Caco-2 (cell line): ENCODE measurements around the gene FOXL3. TPM values are rescaled to one million over a fixed set of nuclear protein-coding genes. Genes with fewer than 3 reads are reported as not detected.

ENCODE experiments used
- BruUV-seq: library from RNA; stranded (reverse); fragments of 400-500 nt; replicated peaks from 2 replicates; lab custom pipeline; 2021; lab: Mats Ljungman, UMichigan
- CTCF ChIA-PET: fragments of 300-600 bp; sonication (Branson Sonifier 250); formaldehyde crosslinking; loops from one replicate; lab custom pipeline; 2022; ENCODE audit warnings: antibody characterized with exemption; lab: Charles Lee
- POLR2A ChIA-PET: fragments of 300-600 bp; sonication (Branson Sonifier 250); formaldehyde crosslinking; loops from one replicate; lab custom pipeline; 2022; ENCODE audit warnings: antibody characterized with exemption; lab: Charles Lee
- DNase-seq, 2 experiments: peaks; one replicate each; pipeline versions ENCODE4 v3.0.0 to v3.0.0-alpha.2; 2020 to 2022
- H3K27me3 ChIP-seq: replicated peaks from 2 replicates; pipeline ENCODE4 v1.6.0; 2011; ENCODE audit warnings: low read length; ENCODE audit not compliant: control insufficient read depth, insufficient read depth
- H3K36me3 ChIP-seq: 2 replicates; pipeline ENCODE4 v1.5.1; 2011; ENCODE audit warnings: low read length; ENCODE audit not compliant: control insufficient read depth, insufficient read depth
- H3K4me1 ChIP-seq: fragments of 250-450 bp; sonication (Bioruptor Pico); 2 replicates; pipeline ENCODE4 v1.5.1; 2020; ENCODE audit warnings: mild to moderate bottlenecking
- H3K4me3 ChIP-seq: 2 replicates; pipeline ENCODE4 v1.5.1; 2011; ENCODE audit warnings: low read depth, mild to moderate bottlenecking, control low read depth, low read length
- H3K9me3 ChIP-seq: fragments of 250-450 bp; sonication (Bioruptor Pico); 2 replicates; pipeline ENCODE4 v1.5.1; 2020; ENCODE audit warnings: mild to moderate bottlenecking, moderate library complexity
- H3K27ac Mint-ChIP-seq: one replicate; pipeline ENCODE4 v1.8.0; 2022; ENCODE audit warnings: mixed read lengths; ENCODE audit not compliant: unreplicated experiment
- H3K27me3 Mint-ChIP-seq: one replicate; pipeline ENCODE4 v1.8.0; 2022; ENCODE audit warnings: mixed read lengths; ENCODE audit not compliant: insufficient read depth, unreplicated experiment
- H3K36me3 Mint-ChIP-seq: one replicate; pipeline ENCODE4 v1.8.0; 2022; ENCODE audit warnings: mild to moderate bottlenecking, mixed read lengths; ENCODE audit not compliant: insufficient read depth, unreplicated experiment
- H3K4me1 Mint-ChIP-seq: one replicate; pipeline ENCODE4 v1.8.0; 2022; ENCODE audit warnings: low read depth, mixed read lengths; ENCODE audit not compliant: unreplicated experiment
- H3K4me3 Mint-ChIP-seq: one replicate; pipeline ENCODE4 v1.8.0; 2022; ENCODE audit warnings: mild to moderate bottlenecking, moderate library complexity, mixed read lengths; ENCODE audit not compliant: unreplicated experiment
- H3K9me3 Mint-ChIP-seq: one replicate; pipeline ENCODE4 v1.8.0; 2022; ENCODE audit warnings: mixed read lengths; ENCODE audit not compliant: unreplicated experiment
- CTCF ChIP-seq, 2 experiments: fragments of 200-600 bp in 1 of 2; IDR thresholded peaks; 1 replicate in 1 of 2; 2 replicates in 1 of 2; pipeline versions ENCODE4 v1.5.1 to v1.8.0; 2011 to 2022; ENCODE audit warnings: antibody characterized with exemption in 1 of 2, control low read depth in 1 of 2, inconsistent platforms in 1 of 2, low read depth in 1 of 2, low read length in 1 of 2, mild to moderate bottlenecking in 1 of 2, moderate library complexity in 1 of 2; ENCODE audit not compliant: insufficient read depth in 1 of 2, severe bottlenecking in 1 of 2, unreplicated experiment in 1 of 2
- intact Hi-C: fragments of 100-400 bp; cut with micrococcal nuclease; formaldehyde crosslinking; loops from one replicate; pipeline ENCODE4 v1.10.0; 2022; ENCODE audit not compliant: unreplicated experiment
- total RNA-seq: library from RNA; stranded (reverse); gene quantifications from 2 replicates; pipeline ENCODE4 v1.2.3, GENCODE V29; 2022

FOXL3 gene
- total RNA-seq, 1 experiment from 2014 or later = not detected

- H3K9me3 Mint-ChIP-seq = peaks cover 12% of the 10 kb centered on the region
- H3K36me3 Mint-ChIP-seq = no peaks in the 10 kb centered on the region
- Histone ChIP-seq H3K27me3 (no peaks in the 10 kb centered on the region), H3K4me3 (no peak overlapping the region), H3K36me3 (no peaks in the 10 kb centered on the region), H3K4me1 (peaks cover 8% of the 10 kb centered on the region; the same call in 1 of the 2 replicates), H3K9me3 (peaks cover 19% of the 10 kb centered on the region)
- no peak for TF ChIP-seq CTCF (IDR thresholded peaks at IDR 0.05; ENCODE audit: insufficient read depth in 1 of 2, low read depth in 1 of 2, low read length in 1 of 2, severe bottlenecking in 1 of 2, unreplicated experiment in 1 of 2)
- POLR2A ChIA-PET = no interaction called here
- no peak overlapping the region for H3K4me3 Mint-ChIP-seq
- intact Hi-C loops = no loop called here
- no TSS peak for BruUV-seq
- no peak for DNase-seq
- CTCF ChIA-PET = no interaction called here
- H3K4me1 Mint-ChIP-seq = peaks cover 16% of the 10 kb centered on the region
- no peak overlapping the region for H3K27ac Mint-ChIP-seq
- H3K27me3 Mint-ChIP-seq = no peaks in the 10 kb centered on the region
Measured at GRCh38 chr7:279821-280220, 10.1 kb upstream of the FOXL3 start.

- Histone ChIP-seq H3K36me3 (no peaks in the 10 kb centered on the region), H3K9me3 (peaks cover 12% of the 10 kb centered on the region), H3K4me1 (peaks cover 12% of the 10 kb centered on the region), H3K27me3 (no peaks in the 10 kb centered on the region), H3K4me3 (no peak overlapping the region)
- no peak for TF ChIP-seq CTCF (IDR thresholded peaks at IDR 0.05; ENCODE audit: insufficient read depth in 1 of 2, low read depth in 1 of 2, low read length in 1 of 2, severe bottlenecking in 1 of 2, unreplicated experiment in 1 of 2)
- no TSS peak for BruUV-seq
- no peak overlapping the region for H3K4me3 Mint-ChIP-seq
- CTCF ChIA-PET = no interaction called here
- H3K9me3 Mint-ChIP-seq = peaks cover 8% of the 10 kb centered on the region
- H3K27me3 Mint-ChIP-seq = no peaks in the 10 kb centered on the region
- H3K27ac Mint-ChIP-seq = no peak overlapping the region
- DNase-seq = no peak
- no peaks in the 10 kb centered on the region for H3K36me3 Mint-ChIP-seq
- peaks cover 23% of the 10 kb centered on the region for H3K4me1 Mint-ChIP-seq
- intact Hi-C loops = no loop called here
- POLR2A ChIA-PET = no interaction called here
Measured at GRCh38 chr7:280461-280860, 9.5 kb upstream of the FOXL3 start.

- H3K36me3 Mint-ChIP-seq = no peaks in the 10 kb centered on the region
- BruUV-seq = no TSS peak
- ChIA-PET POLR2A (no interaction called here), CTCF (no interaction called here)
- no peak overlapping the region for H3K4me3 ChIP-seq
- peaks cover 8% of the 10 kb centered on the region for H3K9me3 Mint-ChIP-seq
- intact Hi-C loops = no loop called here
- no peak for DNase-seq
- no peaks in the 10 kb centered on the region for H3K27me3 Mint-ChIP-seq
- no peak overlapping the region for H3K4me3 Mint-ChIP-seq
- no peaks in the 10 kb centered on the region for H3K36me3 ChIP-seq
- H3K4me1 Mint-ChIP-seq = peaks cover 26% of the 10 kb centered on the region
- H3K27ac Mint-ChIP-seq = no peak overlapping the region
- peaks cover 16% of the 10 kb centered on the region for H3K4me1 ChIP-seq
- peaks cover 2% of the 10 kb centered on the region; the same call in 1 of the 2 replicates for H3K9me3 ChIP-seq
- no peak for TF ChIP-seq CTCF (IDR thresholded peaks at IDR 0.05; ENCODE audit: insufficient read depth in 1 of 2, low read depth in 1 of 2, low read length in 1 of 2, severe bottlenecking in 1 of 2, unreplicated experiment in 1 of 2)
- H3K27me3 ChIP-seq = no peaks in the 10 kb centered on the region
Measured at GRCh38 chr7:281637-282036, 8.3 kb upstream of the FOXL3 start.
